ENCODE measurements around the gene ACAT2.
"Not testable (repeated sequence)": the region's sequence is repeated elsewhere in the genome, so short reads cannot be mapped to it uniquely, and the experiment has no call there.

ACAT2 gene

DNA sequence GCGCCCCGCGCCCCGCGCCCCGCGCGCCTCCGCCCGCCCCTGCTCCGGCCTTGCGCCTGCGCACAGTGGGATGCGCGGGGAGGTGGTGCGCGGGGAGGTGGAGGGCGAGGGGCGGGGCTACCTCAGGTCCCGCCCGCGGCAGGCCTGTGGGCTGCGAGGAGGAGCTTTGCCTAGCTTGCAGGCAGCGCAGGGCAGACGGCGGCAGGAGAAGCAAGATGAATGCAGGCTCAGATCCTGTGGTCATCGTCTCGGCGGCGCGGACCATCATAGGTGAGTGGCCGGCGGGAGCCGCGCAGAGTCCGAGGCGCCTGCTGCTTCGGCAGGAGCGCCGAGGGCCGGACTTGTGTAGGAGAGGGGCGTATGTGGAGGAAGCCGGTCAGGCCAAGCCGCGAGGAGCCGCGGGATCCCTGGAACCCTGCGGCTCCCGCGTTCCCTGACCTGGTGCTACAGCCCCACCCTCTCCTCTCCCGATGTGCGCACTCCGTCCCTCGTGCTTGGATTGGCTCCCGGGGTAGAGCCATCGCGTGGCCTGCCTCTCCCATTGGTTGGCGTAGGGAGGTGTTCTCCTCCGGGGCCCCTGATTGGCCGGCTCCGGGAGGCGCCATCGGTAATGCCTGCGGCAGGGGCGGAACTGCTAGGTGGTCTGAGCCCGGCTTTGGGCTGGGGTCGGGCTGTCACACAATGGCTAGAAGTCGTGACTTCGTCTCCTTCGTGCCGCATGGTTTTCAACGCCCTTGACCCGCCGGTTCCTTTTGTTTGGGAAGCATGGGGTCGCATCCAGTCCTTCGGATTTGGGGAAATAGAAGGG lies at the start of gene ACAT2:
TSS of gene ACAT2 (plus strand) at position 173 of the 808 bp plus-strand sequence. CDS start at position 216, 43 bp downstream.
- DNase-seq: peak; percentile 72 to 99 (median 95)

GRCh38 chr6:159712389-159712788 lies 49.5 kb upstream of the ACAT2 start:
- DNase-seq: not testable (repeated sequence)

DNA sequence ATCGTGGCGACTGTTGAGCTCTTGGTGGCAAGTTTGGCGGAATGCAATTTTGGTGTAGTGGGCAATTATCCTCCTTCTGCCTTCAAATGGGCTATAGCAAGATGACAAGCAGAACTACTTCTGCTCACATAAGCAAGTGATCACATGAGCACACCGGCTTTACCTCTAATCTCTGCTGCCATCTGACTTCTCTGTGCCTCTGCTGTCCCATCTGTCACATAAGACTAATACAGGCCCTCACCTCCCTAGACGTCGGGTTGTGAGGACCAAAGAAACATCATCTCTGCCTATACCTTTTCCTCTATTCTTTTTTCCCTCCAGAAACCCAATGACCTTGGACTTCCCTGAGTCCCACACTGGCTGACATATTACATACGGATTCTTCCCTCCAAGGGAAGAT lies 47.9 kb upstream of the ACAT2 start:
- no peak for DNase-seq

- no peak for DNase-seq
Measured at GRCh38 chr6:159714404-159714803, 47.4 kb upstream of the ACAT2 start.

- no peak for DNase-seq
Measured at GRCh38 chr6:159715166-159715565, 46.7 kb upstream of the ACAT2 start.

- DNase-seq: no peak
Measured at GRCh38 chr6:159715605-159716004, 46.2 kb upstream of the ACAT2 start.

DNA sequence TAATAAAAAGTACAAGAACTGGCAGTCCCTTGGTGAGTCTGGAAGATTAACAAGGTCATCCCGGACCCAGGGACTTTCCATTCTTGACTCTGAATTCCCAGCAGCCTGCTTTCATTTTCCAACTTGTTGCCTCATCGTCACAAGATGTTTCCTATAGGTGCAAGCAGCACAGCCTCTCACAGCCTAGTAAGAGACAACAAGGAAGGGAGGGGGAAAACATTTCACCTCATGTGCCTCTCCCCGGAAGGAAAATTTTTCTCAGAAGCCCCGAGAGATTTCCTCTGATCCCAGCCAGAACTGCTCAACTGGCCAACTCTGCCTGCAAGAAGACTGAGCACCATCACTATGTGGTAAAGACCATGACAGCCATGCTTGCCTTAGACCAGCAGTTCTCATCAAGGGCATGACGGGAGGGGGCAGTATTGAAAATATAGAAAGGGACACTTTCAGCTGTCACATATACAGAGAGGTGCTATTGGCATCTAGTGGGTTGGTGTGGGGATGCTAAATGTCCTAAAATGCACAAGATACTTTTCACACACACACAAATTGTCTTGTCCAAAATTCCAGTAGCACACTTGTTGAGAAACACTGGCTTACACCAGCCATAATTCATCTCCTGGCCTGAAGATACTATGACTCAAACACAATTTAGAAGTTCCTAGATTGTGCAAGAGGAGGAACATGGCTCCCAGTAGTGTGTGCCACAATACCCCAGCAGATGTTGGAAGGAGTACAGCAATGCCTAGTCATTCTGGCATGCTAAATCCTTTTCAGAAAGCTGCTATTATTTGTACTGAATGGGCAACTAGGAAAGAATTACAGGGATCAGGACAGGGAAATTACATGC lies 45.4 kb upstream of the ACAT2 start:
- DNase-seq: peak in 11 of 51 donors; percentile 9 to 49 (median 30)

DNA sequence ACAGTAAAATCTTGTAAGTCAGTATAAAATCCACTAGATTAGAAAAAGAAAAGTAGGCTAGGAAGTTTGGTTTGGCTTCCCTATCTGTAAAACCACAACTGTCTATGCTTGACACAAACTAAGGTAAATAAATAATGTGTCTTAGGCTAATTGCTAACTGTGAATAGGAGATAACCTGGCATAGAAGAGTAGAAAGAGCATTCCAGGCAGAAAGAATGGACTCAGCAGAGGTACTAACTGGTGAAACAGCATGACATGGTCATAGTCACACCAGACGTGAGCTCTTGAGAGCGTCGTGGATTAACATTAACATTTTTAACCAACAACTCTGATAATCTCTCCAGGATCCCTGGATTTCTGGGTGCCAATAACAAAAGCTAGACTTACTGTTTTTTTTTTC lies 43.2 kb upstream of the ACAT2 start:
- no peak for DNase-seq

DNA sequence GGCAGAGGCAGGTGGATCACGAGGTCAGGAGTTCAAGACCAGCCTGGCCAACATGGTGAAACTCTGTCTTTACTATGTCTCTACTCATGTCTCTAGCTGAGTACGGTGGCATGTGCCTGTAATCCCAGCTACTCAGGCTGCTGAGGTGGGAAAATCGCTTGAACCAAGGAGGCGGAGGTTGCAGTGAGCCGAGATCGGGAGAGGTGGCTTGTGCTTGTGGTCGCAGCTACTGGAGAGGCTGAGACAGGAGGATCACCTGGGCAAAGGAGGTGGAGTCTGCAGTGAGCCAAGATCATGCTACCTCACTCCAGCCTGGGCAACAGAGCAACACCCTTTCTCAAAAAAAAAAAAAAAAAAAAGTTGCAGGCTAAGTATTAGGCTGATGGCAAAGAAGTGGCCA lies 42.6 kb upstream of the ACAT2 start:
- no peak for DNase-seq

GRCh38 chr6:159720708-159721107 lies 41.1 kb upstream of the ACAT2 start:
- no peak for DNase-seq

- DNase-seq: not testable (repeated sequence)
Measured at GRCh38 chr6:159721981-159722380, 39.9 kb upstream of the ACAT2 start.

DNA sequence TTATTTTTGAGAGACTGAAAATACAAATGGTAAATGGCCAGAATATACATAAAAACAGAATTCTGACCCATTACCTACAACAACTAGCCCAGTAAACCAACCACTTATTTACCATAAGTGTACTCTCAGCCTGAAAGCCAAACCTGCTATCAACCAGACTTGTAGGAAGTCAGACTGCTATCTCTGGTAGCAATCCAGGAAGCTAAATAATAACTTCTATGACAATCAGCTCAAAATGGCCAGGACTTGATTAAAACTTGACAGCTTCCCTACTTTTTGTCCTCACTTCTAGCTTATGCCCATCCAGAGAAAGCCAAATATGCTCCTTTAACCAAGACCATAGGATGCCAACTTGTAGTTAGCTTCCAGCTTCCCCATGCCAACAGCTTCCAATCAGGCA lies 39.2 kb upstream of the ACAT2 start:
- DNase-seq: no peak

DNA sequence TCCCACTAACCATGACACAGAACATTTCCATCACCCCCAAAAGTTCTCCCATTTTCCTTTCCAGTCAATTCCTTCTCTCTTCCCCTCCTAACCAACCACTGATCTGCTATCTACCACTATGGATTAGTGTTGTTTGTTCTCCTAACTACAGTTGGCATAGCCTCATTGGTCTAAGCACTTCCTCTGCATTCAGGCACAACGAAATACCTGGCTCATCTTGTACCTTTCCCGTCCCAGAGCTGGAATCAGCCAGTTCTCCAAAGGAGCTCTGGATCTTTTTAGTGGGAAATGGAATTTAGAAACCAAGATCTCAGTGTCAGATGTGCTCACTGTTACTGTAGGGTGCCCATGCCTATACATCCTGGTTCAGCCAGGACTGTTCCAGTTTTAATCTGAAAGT lies 38.6 kb upstream of the ACAT2 start:
- no peak for DNase-seq

GRCh38 chr6:159724778-159725177 lies 37.1 kb upstream of the ACAT2 start:
- DNase-seq: no peak

GRCh38 chr6:159725208-159725607 lies 36.6 kb upstream of the ACAT2 start:
- DNase-seq: not testable (repeated sequence)

DNA sequence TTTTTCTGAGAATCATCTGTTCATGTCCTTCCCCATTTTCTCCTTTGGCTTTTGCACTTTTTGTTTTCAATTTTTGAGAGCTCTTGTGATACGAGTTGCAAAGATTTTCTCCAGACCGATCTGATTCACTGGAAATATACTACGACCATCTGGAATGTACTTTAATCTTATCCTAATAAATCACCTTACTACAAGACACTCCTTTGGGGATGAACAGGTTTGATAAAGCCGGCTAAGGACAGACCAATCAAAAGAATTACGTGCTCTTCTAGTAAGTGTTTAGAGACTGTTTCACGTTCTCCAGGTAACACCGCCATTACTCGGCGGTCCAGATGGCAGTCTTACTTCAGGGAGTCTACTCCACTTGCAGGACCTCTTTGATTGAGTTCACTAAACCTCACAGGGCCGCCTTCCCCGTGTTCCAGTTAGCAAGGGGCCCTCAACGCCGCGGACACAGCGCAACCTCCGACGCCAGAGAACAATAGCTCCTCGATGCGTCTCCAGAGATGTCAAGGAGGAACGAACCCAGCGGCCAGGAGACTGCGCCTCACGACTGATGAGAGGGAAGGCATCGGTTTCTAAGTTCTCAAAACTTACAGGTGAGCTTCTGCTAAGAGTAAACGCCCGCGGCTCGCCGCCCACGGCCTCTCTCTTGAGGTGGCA lies 35.5 kb upstream of the ACAT2 start:
- peak in 5 of 51 donors; percentile 62 to 69 (median 67) for DNase-seq

- DNase-seq: peak; percentile 81 to 98 (median 92)
Measured at GRCh38 chr6:159726918-159727716, 34.7 kb upstream of the ACAT2 start, which contains the start of gene WTAP. Gene WTAP (plus strand): TSS chr6:159727506. CDS start chr6:159736266, 8,760 bp downstream.

DNA sequence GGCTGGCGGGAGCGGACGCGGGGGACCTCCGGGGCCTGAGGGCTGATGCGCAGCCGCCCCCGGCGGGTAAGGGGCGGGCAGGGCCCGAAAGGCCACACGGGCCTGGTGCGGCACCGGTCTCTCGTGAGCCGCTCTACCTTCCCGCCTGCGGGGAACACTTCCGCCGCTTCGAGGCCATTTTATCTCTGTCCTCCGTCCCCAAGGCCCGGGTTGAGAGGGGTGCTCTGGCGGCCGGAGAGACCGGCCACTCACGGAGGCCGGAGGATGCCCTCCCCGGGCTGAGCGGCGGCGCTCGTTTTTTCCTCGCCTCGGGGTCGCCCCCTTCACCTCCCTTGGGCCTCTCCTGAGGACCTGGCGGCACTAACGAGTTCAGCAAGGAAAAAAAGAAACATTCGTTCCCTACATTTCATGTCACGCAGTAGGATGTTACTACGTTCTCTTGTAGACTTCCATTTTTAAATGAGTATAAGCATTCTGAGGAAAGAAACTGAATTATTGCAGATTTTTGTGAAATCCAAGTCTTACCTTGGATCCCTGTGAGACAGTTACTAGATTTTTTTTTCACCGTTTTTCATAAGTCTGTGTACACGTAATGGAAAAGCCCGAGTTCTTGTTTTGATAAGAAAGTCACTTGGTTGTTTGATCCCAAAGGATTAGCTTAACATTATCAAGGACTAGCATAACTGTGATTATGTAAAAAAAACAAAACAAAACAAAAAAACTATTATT lies 34.0 kb upstream of the ACAT2 start:
- DNase-seq: peak in 13 of 51 donors; percentile 42 to 88 (median 56)

- DNase-seq: no peak
Measured at GRCh38 chr6:159728531-159728964, 33.3 kb upstream of the ACAT2 start.
